Measurements from ENCODE around the gene CAMSAP3. TPM values are rescaled to one million over a fixed set of nuclear protein-coding genes. Genes with fewer than 3 reads are reported as not detected.

The CAMSAP3 gene
- total RNA-seq, 1 donor from 2014 or later, result 115 TPM

DNA sequence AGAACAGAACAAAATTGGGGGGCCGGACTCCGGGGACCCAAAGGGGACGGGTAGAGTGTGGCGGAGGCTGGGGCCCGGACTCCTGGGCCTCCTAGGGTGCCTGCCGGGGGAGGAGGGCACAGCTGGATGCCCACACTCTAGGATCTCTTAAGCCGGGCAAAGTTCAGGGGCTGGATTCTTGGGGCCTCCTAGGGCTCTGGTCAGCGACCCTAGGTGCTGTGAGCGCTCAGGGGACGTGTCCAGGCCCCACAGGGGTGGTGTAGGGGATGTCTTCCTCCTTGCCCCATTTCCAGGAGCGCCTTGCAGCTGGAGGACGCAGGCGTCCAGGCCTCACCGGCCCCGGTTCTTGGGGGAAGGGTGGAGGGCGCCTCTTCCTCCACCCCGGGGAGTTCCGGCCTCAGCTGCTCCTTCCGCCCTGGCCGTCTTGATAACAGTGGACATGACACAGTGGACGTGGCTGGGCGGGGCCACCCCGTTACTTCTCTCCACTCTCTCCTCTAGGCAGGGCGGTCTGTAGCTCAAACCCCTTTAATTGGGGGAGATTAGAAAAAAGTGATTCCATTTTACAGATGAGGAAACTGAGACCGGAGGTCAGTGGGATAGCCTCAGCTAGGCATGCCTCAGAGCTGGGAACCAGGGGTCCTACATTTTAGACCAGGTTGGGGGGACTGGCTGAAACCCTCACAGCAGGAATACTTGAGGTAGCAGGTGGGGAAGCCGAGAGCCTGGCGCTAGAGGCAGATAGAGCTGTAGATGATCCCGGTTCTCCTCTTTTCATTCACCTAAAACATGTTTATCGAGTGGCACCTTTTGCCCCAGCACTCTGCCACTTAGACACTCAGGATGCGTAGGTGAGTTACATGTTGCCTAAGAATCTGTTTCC is 42.0 kb downstream of the CAMSAP3 start:
- no peak for DNase-seq (ENCODE audit: low spot score, unreplicated experiment)
- H3K4me1 Mint-ChIP-seq (ENCODE audit: low read depth), result no peaks in the 10 kb centered on the region
- H3K4me3 Mint-ChIP-seq (ENCODE audit: low read depth), result peak overlapping the region; percentile 76
- peak overlapping the region; percentile 87 for H3K27ac Mint-ChIP-seq
- peaks cover 4% of the 10 kb centered on the region for H3K36me3 Mint-ChIP-seq (ENCODE audit: insufficient read depth)
- H3K9me3 Mint-ChIP-seq (ENCODE audit: low read depth), result no peaks in the 10 kb centered on the region
- H3K27me3 Mint-ChIP-seq, result peaks cover 14% of the 10 kb centered on the region
- TF ChIP-seq, protein P1, sequence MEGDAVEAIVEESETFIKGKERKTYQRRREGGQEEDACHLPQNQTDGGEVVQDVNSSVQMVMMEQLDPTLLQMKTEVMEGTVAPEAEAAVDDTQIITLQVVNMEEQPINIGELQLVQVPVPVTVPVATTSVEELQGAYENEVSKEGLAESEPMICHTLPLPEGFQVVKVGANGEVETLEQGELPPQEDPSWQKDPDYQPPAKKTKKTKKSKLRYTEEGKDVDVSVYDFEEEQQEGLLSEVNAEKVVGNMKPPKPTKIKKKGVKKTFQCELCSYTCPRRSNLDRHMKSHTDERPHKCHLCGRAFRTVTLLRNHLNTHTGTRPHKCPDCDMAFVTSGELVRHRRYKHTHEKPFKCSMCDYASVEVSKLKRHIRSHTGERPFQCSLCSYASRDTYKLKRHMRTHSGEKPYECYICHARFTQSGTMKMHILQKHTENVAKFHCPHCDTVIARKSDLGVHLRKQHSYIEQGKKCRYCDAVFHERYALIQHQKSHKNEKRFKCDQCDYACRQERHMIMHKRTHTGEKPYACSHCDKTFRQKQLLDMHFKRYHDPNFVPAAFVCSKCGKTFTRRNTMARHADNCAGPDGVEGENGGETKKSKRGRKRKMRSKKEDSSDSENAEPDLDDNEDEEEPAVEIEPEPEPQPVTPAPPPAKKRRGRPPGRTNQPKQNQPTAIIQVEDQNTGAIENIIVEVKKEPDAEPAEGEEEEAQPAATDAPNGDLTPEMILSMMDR (IDR thresholded peaks at IDR 0.05; ENCODE audit: unreplicated experiment), result no peak

DNA sequence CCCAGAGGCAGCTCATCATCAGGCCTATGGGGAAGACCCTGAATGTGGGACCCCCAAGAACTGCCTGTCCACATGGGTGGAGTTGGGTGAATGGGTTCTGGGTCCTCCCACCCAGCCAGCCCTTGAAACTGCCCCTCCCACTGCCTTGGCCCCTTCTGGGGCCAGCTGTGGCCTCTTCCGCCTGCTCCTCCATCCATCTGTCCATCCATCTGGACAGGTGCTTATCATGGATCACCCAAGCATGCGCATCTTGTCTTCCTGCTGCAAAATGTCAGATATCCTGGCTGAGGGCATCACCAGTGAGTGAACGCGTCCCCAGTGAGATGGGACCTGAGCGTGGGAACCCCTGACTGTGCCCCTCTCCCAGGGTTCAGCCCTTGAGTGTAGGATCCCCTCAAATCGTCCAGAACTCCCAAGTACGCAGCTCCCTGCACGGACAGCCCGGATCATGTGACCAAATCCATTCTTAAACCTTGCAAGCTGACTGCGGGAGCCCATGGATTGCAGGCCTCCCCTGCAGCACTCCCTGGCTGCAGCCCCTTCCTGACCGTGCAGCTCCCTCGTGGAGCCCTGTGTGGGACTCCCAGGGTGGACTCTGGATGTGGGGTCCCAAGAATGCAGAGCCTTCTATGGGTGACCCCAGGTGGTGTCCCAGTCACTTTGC is 43.3 kb downstream of the CAMSAP3 start:
- H3K4me3 Mint-ChIP-seq (ENCODE audit: low read depth), result peak overlapping the region; percentile 55
- no peaks in the 10 kb centered on the region for H3K9me3 Mint-ChIP-seq (ENCODE audit: low read depth)
- no peaks in the 10 kb centered on the region for H3K4me1 Mint-ChIP-seq (ENCODE audit: low read depth)
- TF ChIP-seq, protein P1 (IDR thresholded peaks at IDR 0.05; ENCODE audit: unreplicated experiment), result no peak
- H3K27ac Mint-ChIP-seq, result peak overlapping the region; percentile 42
- no peak for DNase-seq (ENCODE audit: low spot score, unreplicated experiment)
- H3K27me3 Mint-ChIP-seq, result peaks cover 14% of the 10 kb centered on the region
- H3K36me3 Mint-ChIP-seq (ENCODE audit: insufficient read depth), result peaks cover 3% of the 10 kb centered on the region

DNA sequence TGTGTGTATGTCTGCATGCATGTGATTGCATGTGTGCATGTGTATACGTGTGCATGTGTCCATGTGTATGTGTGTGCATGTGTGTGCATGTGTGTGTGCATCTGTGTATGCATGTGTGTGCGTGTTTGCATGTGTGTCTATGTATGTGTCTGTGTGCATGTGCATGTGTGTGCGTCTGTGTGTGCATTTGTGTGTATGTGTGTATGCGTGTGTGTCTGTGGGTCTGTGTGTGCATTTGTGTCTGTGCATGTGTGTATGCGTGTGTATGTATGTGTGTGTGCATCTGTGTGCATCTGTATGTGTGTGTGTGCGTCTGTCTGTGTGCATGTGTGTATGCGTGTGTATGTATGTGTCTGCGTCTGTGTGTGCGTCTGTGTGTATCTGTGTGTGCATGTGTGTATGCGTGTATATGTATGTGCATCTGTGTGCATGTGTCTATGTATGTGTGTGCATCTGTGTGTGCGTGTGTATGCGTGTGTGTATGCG is 44.2 kb downstream of the CAMSAP3 start:
- TF ChIP-seq, protein P1 (IDR thresholded peaks at IDR 0.05; ENCODE audit: unreplicated experiment), result no peak
- Mint-ChIP-seq H3K36me3 (ENCODE audit: insufficient read depth) (peaks cover 3% of the 10 kb centered on the region), H3K27ac (no peak overlapping the region), H3K4me3 (ENCODE audit: low read depth) (peak overlapping the region; percentile 47), H3K9me3 (ENCODE audit: low read depth) (no peaks in the 10 kb centered on the region), H3K27me3 (peaks cover 8% of the 10 kb centered on the region), H3K4me1 (ENCODE audit: low read depth) (no peaks in the 10 kb centered on the region)
- no peak for DNase-seq (ENCODE audit: low spot score, unreplicated experiment)

DNA sequence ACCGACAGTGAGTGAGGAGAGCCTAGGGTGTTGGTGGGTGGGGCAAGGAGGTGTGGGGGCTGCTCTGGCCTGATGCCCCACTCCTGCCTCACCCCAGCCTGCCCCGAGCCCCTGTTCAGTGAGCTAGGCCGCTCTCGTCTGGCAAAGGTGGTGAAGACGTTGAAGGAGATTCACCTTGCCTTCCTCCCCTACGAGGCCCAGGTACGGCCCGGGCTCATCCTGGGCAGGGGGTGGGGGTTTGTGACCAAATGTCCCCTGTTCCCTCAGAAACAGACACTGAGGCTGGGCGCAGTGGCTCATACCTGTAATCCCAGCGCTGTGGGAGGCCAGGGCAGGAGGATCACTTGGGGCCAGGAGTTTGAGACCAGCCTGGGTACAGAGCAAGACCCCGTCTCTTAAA is 45.1 kb downstream of the CAMSAP3 start:
- no peak overlapping the region for H3K27ac Mint-ChIP-seq
- TF ChIP-seq, protein P1 (IDR thresholded peaks at IDR 0.05; ENCODE audit: unreplicated experiment), result no peak
- H3K9me3 Mint-ChIP-seq (ENCODE audit: low read depth), result no peaks in the 10 kb centered on the region
- H3K36me3 Mint-ChIP-seq (ENCODE audit: insufficient read depth), result peaks cover 5% of the 10 kb centered on the region
- no peaks in the 10 kb centered on the region for H3K4me1 Mint-ChIP-seq (ENCODE audit: low read depth)
- H3K4me3 Mint-ChIP-seq (ENCODE audit: low read depth), result no peak overlapping the region
- no peak for DNase-seq (ENCODE audit: low spot score, unreplicated experiment)
- peaks cover 3% of the 10 kb centered on the region for H3K27me3 Mint-ChIP-seq

Data from progenitor cell of endocrine pancreas (in vitro differentiated cells).